A673 (cell line): ENCODE data around the gene CENPV.

Experiments used
- CTCF ChIP-seq: fragments of 300-800, 200-600 bp; sonication (generic); conservative IDR thresholded peaks from 2 replicates; pipeline ENCODE4 v1.5.1; 2017; ENCODE audit warnings: low read depth, mild to moderate bottlenecking, antibody characterized with exemption, low read length, moderate library complexity, mixed read lengths
- EZH2 ChIP-seq: fragments of 200-600 bp; sonication (generic); IDR thresholded peaks from 2 replicates; pipeline ENCODE4 v1.6.1; 2017; ENCODE audit warnings: borderline replicate concordance, low read depth, mild to moderate bottlenecking, mixed read lengths, antibody characterized with exemption, low read length; ENCODE audit not compliant: poor library complexity, severe bottlenecking

GRCh38 chr17:16329519-16330271, 23.6 kb downstream of the CENPV start:
- TF ChIP-seq CTCF: no peak
- no peak for TF ChIP-seq EZH2
